Measurements from ENCODE around the gene BCAN. TPM values are rescaled to one million over a fixed set of nuclear protein-coding genes. Genes with fewer than 3 reads are reported as not detected.

Gene BCAN
- total and polyA plus RNA-seq, 2 experiments from 2014 or later, result 2.3 to 5.5 TPM

GRCh38 chr1:156700736-156701531 is 59.0 kb downstream of the BCAN start:
- no peak for DNase-seq (ENCODE audit: low spot score)
- Histone ChIP-seq H4K20me1 (replicated peaks; ENCODE audit: insufficient read depth) (no peaks in the 10 kb centered on the region; the same call in 1 of the 2 replicates), H2AFZ (no peak overlapping the region), H3K4me2 (no peak overlapping the region), H3K27me3 (ENCODE audit: insufficient read depth) (peaks cover 27% of the 10 kb centered on the region), H3K9me2 (ENCODE audit: insufficient read depth) (no peaks in the 10 kb centered on the region), H3K4me3 (no peak overlapping the region), H3K4me1 (ENCODE audit: insufficient read depth) (peaks cover 22% of the 10 kb centered on the region), H3K79me2 (replicated peaks; ENCODE audit: insufficient read depth) (peaks cover 13% of the 10 kb centered on the region), H3F3A (replicated peaks; ENCODE audit: low read depth) (peaks cover 4% of the 10 kb centered on the region; the same call in 1 of the 2 replicates), H3K27ac (ENCODE audit: low read depth) (no peak overlapping the region), H3K36me3 (ENCODE audit: insufficient read depth) (no peaks in the 10 kb centered on the region; the same call in 1 of the 2 replicates)
- Mint-ChIP-seq H3K4me3 (no peak overlapping the region), H3K36me3 (ENCODE audit: low read depth) (peaks cover 47% of the 10 kb centered on the region), H3K27ac (peak overlapping the region; percentile 33; the same call in 1 of the 2 replicates), H3K9me3 (no peaks in the 10 kb centered on the region; the same call in 2 of the 3 replicates), H3K4me1 (peaks cover 31% of the 10 kb centered on the region), H3K27me3 (ENCODE audit: insufficient read depth, low read depth, poor library complexity) (peaks cover 28% of the 10 kb centered on the region)
- no peak for ATAC-seq
- no peak for TF ChIP-seq POLR2AphosphoS5 (IDR thresholded peaks at IDR 0.05; ENCODE audit: low read depth)
- TF ChIP-seq ZNF114 (CRISPR knock-in tag; IDR thresholded peaks at IDR 0.05), result no peak
- TF ChIP-seq ZNF331 (CRISPR knock-in tag; IDR thresholded peaks at IDR 0.05; ENCODE audit: low read depth), result no peak

DNA sequence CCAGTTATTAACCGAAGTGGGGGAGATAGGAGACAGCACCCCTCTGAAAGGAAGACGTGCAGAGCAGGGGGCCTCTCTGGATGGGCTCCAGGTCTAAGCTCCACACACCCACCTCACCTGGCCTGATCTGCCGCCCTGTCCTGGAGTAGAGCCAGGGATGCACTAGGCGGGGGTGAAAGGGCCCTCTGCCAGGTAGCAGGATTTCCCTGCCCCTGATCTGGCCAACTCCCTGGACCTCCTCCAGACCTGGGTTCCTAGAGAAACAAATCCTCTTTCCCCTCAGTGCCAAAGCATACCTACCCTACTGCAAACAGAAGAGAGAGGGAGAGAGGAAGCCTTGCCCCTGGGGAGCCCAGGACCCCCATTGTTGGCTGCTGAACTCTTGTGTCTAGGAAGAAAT is 61.4 kb downstream of the BCAN start:
- peak overlapping the region; percentile 83 for H3K4me3 Mint-ChIP-seq
- Histone ChIP-seq H3F3A (replicated peaks; ENCODE audit: low read depth) (peaks cover 22% of the 10 kb centered on the region), H3K4me2 (peak overlapping the region; percentile 92), H2AFZ (no peak overlapping the region), H3K27ac (ENCODE audit: low read depth) (no peak overlapping the region), H3K4me1 (ENCODE audit: insufficient read depth) (peaks cover 35% of the 10 kb centered on the region), H3K36me3 (ENCODE audit: insufficient read depth) (no peaks in the 10 kb centered on the region; the same call in 1 of the 2 replicates), H3K79me2 (replicated peaks; ENCODE audit: insufficient read depth) (peaks cover 13% of the 10 kb centered on the region), H4K20me1 (replicated peaks; ENCODE audit: insufficient read depth) (no peaks in the 10 kb centered on the region; the same call in 1 of the 2 replicates), H3K9me2 (ENCODE audit: insufficient read depth) (no peaks in the 10 kb centered on the region), H3K27me3 (ENCODE audit: insufficient read depth) (peaks cover 27% of the 10 kb centered on the region), H3K4me3 (peak overlapping the region; percentile 67; the same call in 1 of the 2 replicates)
- H3K4me1 Mint-ChIP-seq, result peaks cover 36% of the 10 kb centered on the region
- no peak for TF ChIP-seq CTCF (conservative IDR thresholded peaks at IDR 0.05; ENCODE audit: low read depth in 2 of 2)
- TF ChIP-seq EZH2 (IDR thresholded peaks at IDR 0.05; ENCODE audit: low read depth, unreplicated experiment), result no peak
- TF ChIP-seq, protein P1, sequence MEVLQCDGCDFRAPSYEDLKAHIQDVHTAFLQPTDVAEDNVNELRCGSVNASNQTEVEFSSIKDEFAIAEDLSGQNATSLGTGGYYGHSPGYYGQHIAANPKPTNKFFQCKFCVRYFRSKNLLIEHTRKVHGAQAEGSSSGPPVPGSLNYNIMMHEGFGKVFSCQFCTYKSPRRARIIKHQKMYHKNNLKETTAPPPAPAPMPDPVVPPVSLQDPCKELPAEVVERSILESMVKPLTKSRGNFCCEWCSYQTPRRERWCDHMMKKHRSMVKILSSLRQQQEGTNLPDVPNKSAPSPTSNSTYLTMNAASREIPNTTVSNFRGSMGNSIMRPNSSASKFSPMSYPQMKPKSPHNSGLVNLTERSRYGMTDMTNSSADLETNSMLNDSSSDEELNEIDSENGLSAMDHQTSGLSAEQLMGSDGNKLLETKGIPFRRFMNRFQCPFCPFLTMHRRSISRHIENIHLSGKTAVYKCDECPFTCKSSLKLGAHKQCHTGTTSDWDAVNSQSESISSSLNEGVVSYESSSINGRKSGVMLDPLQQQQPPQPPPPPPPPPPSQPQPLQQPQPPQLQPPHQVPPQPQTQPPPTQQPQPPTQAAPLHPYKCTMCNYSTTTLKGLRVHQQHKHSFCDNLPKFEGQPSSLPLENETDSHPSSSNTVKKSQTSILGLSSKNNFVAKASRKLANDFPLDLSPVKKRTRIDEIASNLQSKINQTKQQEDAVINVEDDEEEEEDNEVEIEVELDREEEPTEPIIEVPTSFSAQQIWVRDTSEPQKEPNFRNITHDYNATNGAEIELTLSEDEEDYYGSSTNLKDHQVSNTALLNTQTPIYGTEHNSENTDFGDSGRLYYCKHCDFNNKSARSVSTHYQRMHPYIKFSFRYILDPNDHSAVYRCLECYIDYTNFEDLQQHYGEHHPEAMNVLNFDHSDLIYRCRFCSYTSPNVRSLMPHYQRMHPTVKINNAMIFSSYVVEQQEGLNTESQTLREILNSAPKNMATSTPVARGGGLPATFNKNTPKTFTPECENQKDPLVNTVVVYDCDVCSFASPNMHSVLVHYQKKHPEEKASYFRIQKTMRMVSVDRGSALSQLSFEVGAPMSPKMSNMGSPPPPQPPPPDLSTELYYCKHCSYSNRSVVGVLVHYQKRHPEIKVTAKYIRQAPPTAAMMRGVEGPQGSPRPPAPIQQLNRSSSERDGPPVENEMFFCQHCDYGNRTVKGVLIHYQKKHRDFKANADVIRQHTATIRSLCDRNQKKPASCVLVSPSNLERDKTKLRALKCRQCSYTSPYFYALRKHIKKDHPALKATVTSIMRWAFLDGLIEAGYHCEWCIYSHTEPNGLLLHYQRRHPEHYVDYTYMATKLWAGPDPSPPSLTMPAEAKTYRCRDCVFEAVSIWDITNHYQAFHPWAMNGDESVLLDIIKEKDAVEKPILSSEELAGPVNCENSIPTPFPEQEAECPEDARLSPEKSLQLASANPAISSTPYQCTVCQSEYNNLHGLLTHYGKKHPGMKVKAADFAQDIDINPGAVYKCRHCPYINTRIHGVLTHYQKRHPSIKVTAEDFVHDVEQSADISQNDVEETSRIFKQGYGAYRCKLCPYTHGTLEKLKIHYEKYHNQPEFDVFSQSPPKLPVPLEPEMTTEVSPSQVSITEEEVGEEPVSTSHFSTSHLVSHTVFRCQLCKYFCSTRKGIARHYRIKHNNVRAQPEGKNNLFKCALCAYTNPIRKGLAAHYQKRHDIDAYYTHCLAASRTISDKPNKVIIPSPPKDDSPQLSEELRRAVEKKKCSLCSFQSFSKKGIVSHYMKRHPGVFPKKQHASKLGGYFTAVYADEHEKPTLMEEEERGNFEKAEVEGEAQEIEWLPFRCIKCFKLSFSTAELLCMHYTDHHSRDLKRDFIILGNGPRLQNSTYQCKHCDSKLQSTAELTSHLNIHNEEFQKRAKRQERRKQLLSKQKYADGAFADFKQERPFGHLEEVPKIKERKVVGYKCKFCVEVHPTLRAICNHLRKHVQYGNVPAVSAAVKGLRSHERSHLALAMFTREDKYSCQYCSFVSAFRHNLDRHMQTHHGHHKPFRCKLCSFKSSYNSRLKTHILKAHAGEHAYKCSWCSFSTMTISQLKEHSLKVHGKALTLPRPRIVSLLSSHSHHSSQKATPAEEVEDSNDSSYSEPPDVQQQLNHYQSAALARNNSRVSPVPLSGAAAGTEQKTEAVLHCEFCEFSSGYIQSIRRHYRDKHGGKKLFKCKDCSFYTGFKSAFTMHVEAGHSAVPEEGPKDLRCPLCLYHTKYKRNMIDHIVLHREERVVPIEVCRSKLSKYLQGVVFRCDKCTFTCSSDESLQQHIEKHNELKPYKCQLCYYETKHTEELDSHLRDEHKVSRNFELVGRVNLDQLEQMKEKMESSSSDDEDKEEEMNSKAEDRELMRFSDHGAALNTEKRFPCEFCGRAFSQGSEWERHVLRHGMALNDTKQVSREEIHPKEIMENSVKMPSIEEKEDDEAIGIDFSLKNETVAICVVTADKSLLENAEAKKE (CRISPR knock-in tag; IDR thresholded peaks at IDR 0.05), result no peak
- TF ChIP-seq EZH2phosphoT487 (IDR thresholded peaks at IDR 0.05; ENCODE audit: unreplicated experiment), result no peak
- no peak for TF ChIP-seq STAT1 (IDR thresholded peaks at IDR 0.05; ENCODE audit: unreplicated experiment)
- no peak for TF ChIP-seq NANOG (IDR thresholded peaks at IDR 0.05; ENCODE audit: borderline replicate concordance)
- TF ChIP-seq ZNF114 (CRISPR knock-in tag; IDR thresholded peaks at IDR 0.05), result no peak
- no peak for TF ChIP-seq POLR2AphosphoS5 (IDR thresholded peaks at IDR 0.05; ENCODE audit: low read depth)
- no peak for TF ChIP-seq ZNF331 (CRISPR knock-in tag; IDR thresholded peaks at IDR 0.05; ENCODE audit: low read depth)
- no peak for TF ChIP-seq CREB1 (CRISPR knock-in tag; IDR thresholded peaks at IDR 0.05; ENCODE audit: low read depth)
- ATAC-seq (no peak), DNase-seq (ENCODE audit: low spot score) (no peak)
- H3K27me3 Mint-ChIP-seq (ENCODE audit: insufficient read depth, low read depth, poor library complexity), result peaks cover 30% of the 10 kb centered on the region
- H3K27ac Mint-ChIP-seq, result no peak overlapping the region
- H3K9me3 Mint-ChIP-seq, result no peaks in the 10 kb centered on the region; the same call in 2 of the 3 replicates
- H3K36me3 Mint-ChIP-seq (ENCODE audit: low read depth), result peaks cover 38% of the 10 kb centered on the region

All from GM23338 (cell line).